Stimulated activated naive B cell treated with anti-CD40 and anti-IgM and Interleukin-4, amounts not matched to agents 10 μg/mL and 1 μg/mL and 100 μg/mL, for 72 hours (primary cell): ENCODE data around the gene SGIP1.

Experiments
- ATAC-seq, 2 donors: fragments of 150-1000 bp; cut with Tn5 transposase; replicated peaks; 2 replicates each; pipeline ENCODE4 v1.10.0; 2021; ENCODE audit warnings: moderate library complexity in 1 of 2
- DNase-seq: peaks from one replicate; pipeline ENCODE4 v3.0.0; 2021
- H3K27ac Mint-ChIP-seq: one replicate; pipeline ENCODE4 v1.8.0; 2022; ENCODE audit warnings: mild to moderate bottlenecking, mixed read lengths
- H3K27me3 Mint-ChIP-seq, 2 donors: one replicate each; pipeline ENCODE4 v1.8.0; 2022; ENCODE audit warnings: mixed read lengths in 2 of 2
- H3K36me3 Mint-ChIP-seq, 2 donors: one replicate each; pipeline ENCODE4 v1.8.0; 2022; ENCODE audit warnings: mixed read lengths in 2 of 2, mild to moderate bottlenecking in 1 of 2
- H3K4me1 Mint-ChIP-seq, 2 donors: one replicate each; pipeline ENCODE4 v1.8.0; 2022; ENCODE audit warnings: mixed read lengths in 2 of 2, mild to moderate bottlenecking in 1 of 2
- H3K4me3 Mint-ChIP-seq, 2 donors: one replicate each; pipeline ENCODE4 v1.8.0; 2022; ENCODE audit warnings: mild to moderate bottlenecking in 2 of 2, mixed read lengths in 2 of 2, moderate library complexity in 1 of 2
- H3K9me3 Mint-ChIP-seq, 2 donors: one replicate each; pipeline ENCODE4 v1.8.0; 2022; ENCODE audit warnings: mixed read lengths in 2 of 2, mild to moderate bottlenecking in 1 of 2

The SGIP1 gene

GRCh38 chr1:66506991-66507390 is 27.0 kb upstream of the SGIP1 start:
- DNase-seq (no peak), ATAC-seq (no peak)
- no peak overlapping the region for H3K27ac Mint-ChIP-seq
- H3K4me1 Mint-ChIP-seq, result no peaks in the 10 kb centered on the region
- no peaks in the 10 kb centered on the region for H3K36me3 Mint-ChIP-seq
- H3K27me3 Mint-ChIP-seq, result peaks cover 12 to 16% of the 10 kb centered on the region in 2 donors
- no peak overlapping the region for H3K4me3 Mint-ChIP-seq
- no peaks in the 10 kb centered on the region for H3K9me3 Mint-ChIP-seq

GRCh38 chr1:66510407-66510806 is 23.5 kb upstream of the SGIP1 start:
- Mint-ChIP-seq H3K9me3 (peaks cover 6 to 8% of the 10 kb centered on the region in 2 donors), H3K4me1 (no peaks in the 10 kb centered on the region), H3K36me3 (no peaks in the 10 kb centered on the region), H3K27me3 (peaks cover 24 to 29% of the 10 kb centered on the region in 2 donors), H3K27ac (no peak overlapping the region), H3K4me3 (no peak overlapping the region)
- DNase-seq (no peak), ATAC-seq (no peak)

DNA sequence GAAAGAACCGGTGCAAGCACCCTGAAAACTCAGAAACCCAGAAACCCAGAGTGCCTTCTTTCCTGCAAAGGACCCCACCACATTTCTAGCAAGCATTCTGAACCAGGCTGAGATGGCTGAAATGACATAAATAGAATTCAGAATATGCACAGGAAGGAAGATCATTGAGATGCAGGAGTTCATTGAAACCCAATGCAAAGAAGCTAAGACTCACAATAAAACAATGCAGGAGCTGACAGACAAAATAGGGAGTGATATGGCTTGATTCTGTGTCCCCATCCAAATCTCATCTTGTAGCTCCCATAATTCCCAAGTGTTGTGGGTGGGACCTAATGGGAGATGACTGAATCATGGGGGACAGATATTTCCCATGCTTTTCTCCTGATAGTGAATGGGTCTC is 22.8 kb upstream of the SGIP1 start:
- peaks cover 24 to 29% of the 10 kb centered on the region in 2 donors for H3K27me3 Mint-ChIP-seq
- H3K27ac Mint-ChIP-seq, result no peak overlapping the region
- DNase-seq, result no peak
- no peaks in the 10 kb centered on the region for H3K4me1 Mint-ChIP-seq
- H3K4me3 Mint-ChIP-seq, result no peak overlapping the region
- no peaks in the 10 kb centered on the region for H3K36me3 Mint-ChIP-seq
- H3K9me3 Mint-ChIP-seq, result peaks cover 6 to 8% of the 10 kb centered on the region in 2 donors
- ATAC-seq, result no peak

- Mint-ChIP-seq H3K27me3 (peaks cover 8 to 12% of the 10 kb centered on the region in 2 donors), H3K4me3 (no peak overlapping the region), H3K27ac (no peak overlapping the region), H3K4me1 (no peaks in the 10 kb centered on the region), H3K9me3 (peaks cover 6 to 8% of the 10 kb centered on the region in 2 donors), H3K36me3 (no peaks in the 10 kb centered on the region)
- DNase-seq (no peak), ATAC-seq (no peak)
Observed at GRCh38 chr1:66517959-66518358, 16.0 kb upstream of the SGIP1 start.

DNA sequence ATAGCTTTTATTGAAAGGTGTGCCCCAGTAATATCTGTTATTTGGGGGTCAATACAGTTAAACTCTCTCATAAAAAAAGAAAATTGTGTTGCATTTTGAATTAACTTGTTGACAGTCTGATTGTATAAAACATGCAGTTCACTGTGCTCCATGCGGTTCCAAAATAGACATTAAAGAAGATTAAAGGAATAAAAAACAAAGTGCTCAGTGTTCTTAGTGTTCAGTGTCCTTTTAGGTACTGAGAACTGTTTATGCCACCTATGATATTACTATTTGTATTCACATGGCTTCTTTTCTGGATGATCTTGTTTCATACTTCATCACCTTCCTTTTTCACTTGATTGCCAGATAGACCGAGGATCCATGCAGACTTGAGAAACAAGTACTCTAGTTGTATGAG is 15.3 kb upstream of the SGIP1 start:
- H3K27me3 Mint-ChIP-seq, result peaks cover under 1 to 5% of the 10 kb centered on the region in 2 donors
- no peak overlapping the region for H3K27ac Mint-ChIP-seq
- no peaks in the 10 kb centered on the region for H3K36me3 Mint-ChIP-seq
- H3K4me1 Mint-ChIP-seq, result no peaks in the 10 kb centered on the region
- DNase-seq (no peak), ATAC-seq (no peak)
- no peak overlapping the region for H3K4me3 Mint-ChIP-seq
- peaks cover 0 to 3% of the 10 kb centered on the region in 2 donors for H3K9me3 Mint-ChIP-seq

GRCh38 chr1:66519992-66520391 is 14.0 kb upstream of the SGIP1 start:
- Mint-ChIP-seq H3K4me3 (no peak overlapping the region), H3K27me3 (no peaks in the 10 kb centered on the region), H3K27ac (no peak overlapping the region), H3K9me3 (peaks cover 0 to 2% of the 10 kb centered on the region in 2 donors), H3K4me1 (no peaks in the 10 kb centered on the region), H3K36me3 (no peaks in the 10 kb centered on the region)
- DNase-seq (no peak), ATAC-seq (no peak)

DNA sequence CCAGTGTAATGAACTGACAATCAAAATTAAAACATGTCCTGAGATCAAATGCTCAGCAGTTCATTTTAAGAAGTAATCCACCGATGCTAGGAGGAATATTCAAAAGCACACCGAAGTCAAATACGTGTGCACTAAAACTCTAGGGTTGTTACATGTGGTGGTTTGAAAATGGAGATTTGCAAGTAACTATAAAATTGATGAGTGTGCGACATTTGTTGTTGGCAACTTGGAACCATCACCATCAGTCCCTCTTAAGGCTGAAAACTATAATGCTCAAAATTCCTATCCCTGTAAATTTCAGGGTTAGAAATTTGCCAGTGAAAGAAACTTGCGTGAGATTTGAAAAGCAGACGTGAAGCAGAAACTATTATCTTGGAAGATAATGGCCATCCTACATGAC is 13.3 kb upstream of the SGIP1 start:
- Mint-ChIP-seq H3K9me3 (no peaks in the 10 kb centered on the region), H3K4me3 (no peak overlapping the region), H3K27me3 (no peaks in the 10 kb centered on the region), H3K4me1 (no peaks in the 10 kb centered on the region), H3K36me3 (no peaks in the 10 kb centered on the region), H3K27ac (no peak overlapping the region)
- DNase-seq (no peak), ATAC-seq (no peak)

- H3K27ac Mint-ChIP-seq, result no peak overlapping the region
Observed at GRCh38 chr1:66521721-66522365, 12.1 kb upstream of the SGIP1 start.

GRCh38 chr1:66523562-66523961 is 10.4 kb upstream of the SGIP1 start:
- no peaks in the 10 kb centered on the region for H3K36me3 Mint-ChIP-seq
- H3K4me1 Mint-ChIP-seq, result peaks cover 0 to 1% of the 10 kb centered on the region in 2 donors
- no peaks in the 10 kb centered on the region for H3K27me3 Mint-ChIP-seq
- no peaks in the 10 kb centered on the region for H3K9me3 Mint-ChIP-seq
- DNase-seq, result no peak
- no peak overlapping the region for H3K4me3 Mint-ChIP-seq
- no peak overlapping the region for H3K27ac Mint-ChIP-seq
- no peak for ATAC-seq

More at GRCh38 chr1:66521721-66522365, 12.1 kb upstream of the SGIP1 start:
- Mint-ChIP-seq H3K27me3 (no peaks in the 10 kb centered on the region), H3K4me1 (no peaks in the 10 kb centered on the region), H3K36me3 (no peaks in the 10 kb centered on the region), H3K4me3 (no peak overlapping the region), H3K9me3 (no peaks in the 10 kb centered on the region)
- ATAC-seq, result no peak
- DNase-seq, result no peak

GRCh38 chr1:66525086-66525485 is 8.9 kb upstream of the SGIP1 start:
- no peak for DNase-seq
- no peaks in the 10 kb centered on the region for H3K27me3 Mint-ChIP-seq
- H3K4me1 Mint-ChIP-seq, result peaks cover 0 to 5% of the 10 kb centered on the region in 2 donors
- no peak overlapping the region for H3K27ac Mint-ChIP-seq
- ATAC-seq, result no peak
- no peaks in the 10 kb centered on the region for H3K9me3 Mint-ChIP-seq
- H3K4me3 Mint-ChIP-seq, result no peak overlapping the region
- no peaks in the 10 kb centered on the region for H3K36me3 Mint-ChIP-seq

DNA sequence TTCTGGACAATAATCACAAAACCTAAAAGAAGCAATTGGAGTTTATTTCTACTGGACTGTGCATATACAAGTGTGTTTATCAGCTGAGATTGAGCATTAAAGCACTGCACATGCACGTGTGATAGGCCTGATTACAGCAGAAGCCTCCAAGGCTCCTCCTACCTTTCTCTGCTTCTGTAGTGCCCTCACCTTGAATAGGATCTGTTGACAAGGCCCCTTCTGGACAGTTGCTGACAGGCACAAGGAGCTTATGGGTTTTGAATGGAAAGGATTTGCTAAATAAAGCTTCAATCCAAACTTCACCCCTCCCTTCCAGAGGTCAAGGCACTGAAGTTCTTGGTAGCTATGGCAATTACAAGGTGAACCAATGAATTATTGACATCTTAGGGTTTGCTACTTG is 7.9 kb upstream of the SGIP1 start:
- no peak overlapping the region for H3K4me3 Mint-ChIP-seq
- no peak overlapping the region for H3K27ac Mint-ChIP-seq
- H3K4me1 Mint-ChIP-seq, result peaks cover under 1 to 6% of the 10 kb centered on the region in 2 donors
- H3K27me3 Mint-ChIP-seq, result peaks cover 0 to under 1% of the 10 kb centered on the region in 2 donors
- ATAC-seq (no peak), DNase-seq (no peak)
- no peaks in the 10 kb centered on the region for H3K9me3 Mint-ChIP-seq
- H3K36me3 Mint-ChIP-seq, result no peaks in the 10 kb centered on the region

- ATAC-seq (no peak), DNase-seq (no peak)
- H3K36me3 Mint-ChIP-seq, result no peaks in the 10 kb centered on the region
- H3K27me3 Mint-ChIP-seq, result peaks cover 8 to 9% of the 10 kb centered on the region in 2 donors
- peaks cover 5 to 13% of the 10 kb centered on the region in 2 donors for H3K4me1 Mint-ChIP-seq
- no peaks in the 10 kb centered on the region for H3K9me3 Mint-ChIP-seq
- H3K4me3 Mint-ChIP-seq, result no peak overlapping the region
- H3K27ac Mint-ChIP-seq, result no peak overlapping the region
Observed at GRCh38 chr1:66526991-66527390, 7.0 kb upstream of the SGIP1 start.

- H3K27ac Mint-ChIP-seq, result no peak overlapping the region
- no peaks in the 10 kb centered on the region for H3K9me3 Mint-ChIP-seq
- peaks cover 15 to 16% of the 10 kb centered on the region in 2 donors for H3K27me3 Mint-ChIP-seq
- no peak overlapping the region for H3K4me3 Mint-ChIP-seq
- DNase-seq (no peak), ATAC-seq (no peak)
- H3K36me3 Mint-ChIP-seq, result no peaks in the 10 kb centered on the region
- peaks cover 8 to 20% of the 10 kb centered on the region in 2 donors for H3K4me1 Mint-ChIP-seq
Observed at GRCh38 chr1:66527686-66528085, 6.3 kb upstream of the SGIP1 start.

GRCh38 chr1:66528580-66528979 is 5.4 kb upstream of the SGIP1 start:
- Mint-ChIP-seq H3K4me1 (peaks cover 13 to 28% of the 10 kb centered on the region in 2 donors), H3K27me3 (peaks cover 23 to 24% of the 10 kb centered on the region in 2 donors), H3K4me3 (no peak overlapping the region), H3K9me3 (no peaks in the 10 kb centered on the region), H3K36me3 (no peaks in the 10 kb centered on the region), H3K27ac (no peak overlapping the region)
- ATAC-seq (no peak), DNase-seq (no peak)

- ATAC-seq (no peak), DNase-seq (no peak)
- H3K4me1 Mint-ChIP-seq, result peaks cover 17 to 38% of the 10 kb centered on the region in 2 donors
- no peak overlapping the region for H3K27ac Mint-ChIP-seq
- peak overlapping the region; percentile 85 to 86 for H3K4me3 Mint-ChIP-seq
- no peaks in the 10 kb centered on the region for H3K36me3 Mint-ChIP-seq
- H3K9me3 Mint-ChIP-seq, result no peaks in the 10 kb centered on the region
- peaks cover 36% of the 10 kb centered on the region in 2 donors for H3K27me3 Mint-ChIP-seq
Observed at GRCh38 chr1:66532214-66532613, 1.7 kb upstream of the SGIP1 start.
